HCEC 1CT (cell line): ENCODE results near the gene SRGAP2C.
"Not testable (repeated sequence)": the region's sequence is repeated elsewhere in the genome, so short reads cannot be mapped to it uniquely, and the experiment has no call there.

Experiments used
- DNase-seq: peaks from one replicate; pipeline ENCODE4 v3.0.0-alpha.2; 2017

SRGAP2C gene

GRCh38 chr1:121346654-121347053, 161.9 kb downstream of the SRGAP2C start:
- DNase-seq, result not testable (repeated sequence)

- peak; percentile 0 for DNase-seq
Observed at GRCh38 chr1:121347476-121347875, 162.7 kb downstream of the SRGAP2C start.

- DNase-seq, result not testable (repeated sequence)
Observed at GRCh38 chr1:121348115-121348514, 163.3 kb downstream of the SRGAP2C start.

GRCh38 chr1:121349332-121349967, 164.7 kb downstream of the SRGAP2C start:
- DNase-seq, result not testable (repeated sequence)

- DNase-seq, result not testable (repeated sequence)
Observed at GRCh38 chr1:121355711-121356420, 171.1 kb downstream of the SRGAP2C start.

- DNase-seq, result not testable (repeated sequence)
Observed at GRCh38 chr1:121356819-121357218, 172.0 kb downstream of the SRGAP2C start.

GRCh38 chr1:121360531-121360930, 175.8 kb downstream of the SRGAP2C start:
- DNase-seq, result not testable (repeated sequence)

GRCh38 chr1:121361451-121362233, 176.9 kb downstream of the SRGAP2C start:
- not testable (repeated sequence) for DNase-seq

GRCh38 chr1:121362234-121362883, 177.6 kb downstream of the SRGAP2C start:
- DNase-seq, result not testable (repeated sequence)

GRCh38 chr1:121365316-121365715, 180.5 kb downstream of the SRGAP2C start:
- not testable (repeated sequence) for DNase-seq

- not testable (repeated sequence) for DNase-seq
Observed at GRCh38 chr1:121365723-121366122, 180.9 kb downstream of the SRGAP2C start.

- DNase-seq, result not testable (repeated sequence)
Observed at GRCh38 chr1:121366171-121366570, 181.4 kb downstream of the SRGAP2C start.

- not testable (repeated sequence) for DNase-seq
Observed at GRCh38 chr1:121368910-121369309, 184.1 kb downstream of the SRGAP2C start.

GRCh38 chr1:121369959-121370358, 185.2 kb downstream of the SRGAP2C start:
- DNase-seq, result not testable (repeated sequence)

- DNase-seq, result peak; percentile 14
Observed at GRCh38 chr1:121374851-121375367, 190.1 kb downstream of the SRGAP2C start.

- not testable (repeated sequence) for DNase-seq
Observed at GRCh38 chr1:121376986-121377385, 192.2 kb downstream of the SRGAP2C start.

GRCh38 chr1:121378757-121379156, 194.0 kb downstream of the SRGAP2C start:
- DNase-seq, result not testable (repeated sequence)

- peak; percentile 0 for DNase-seq
Observed at GRCh38 chr1:121384754-121385153, 200.0 kb downstream of the SRGAP2C start.

- DNase-seq, result not testable (repeated sequence)
Observed at GRCh38 chr1:121385162-121385561, 200.4 kb downstream of the SRGAP2C start.

- not testable (repeated sequence) for DNase-seq
Observed at GRCh38 chr1:121385563-121386288, 201.0 kb downstream of the SRGAP2C start.

- not testable (repeated sequence) for DNase-seq
Observed at GRCh38 chr1:121386319-121386948, 201.7 kb downstream of the SRGAP2C start.
